GM18502 (cell line): ENCODE measurements around the gene C2orf74.
"Not testable (repeated sequence)": the region's sequence is repeated elsewhere in the genome, so short reads cannot be mapped to it uniquely, and the experiment has no call there.

Source experiments
- ATAC-seq: cut with Tn5 transposase; IDR thresholded peaks from one replicate; pipeline ENCODE4 v1.9.1; 2021; ENCODE audit warnings: mild to moderate bottlenecking; ENCODE audit not compliant: unreplicated experiment, poor library complexity

C2orf74 gene

GRCh38 chr2:61161888-61162287 is at the start of gene C2orf74:
Gene C2orf74 (plus strand): TSS chr2:61162188. CDS start chr2:61162515, 327 bp downstream.
- no peak for ATAC-seq

GRCh38 chr2:61114147-61114546 is 47.8 kb upstream of the C2orf74 start:
- no peak for ATAC-seq

GRCh38 chr2:61116302-61116701 is 45.7 kb upstream of the C2orf74 start:
- ATAC-seq = no peak

- no peak for ATAC-seq
These were observed 44.5 kb upstream of the C2orf74 start for GRCh38 chr2:61117534-61117933.

- ATAC-seq = no peak
These were observed 36.8 kb upstream of the C2orf74 start for GRCh38 chr2:61125123-61125710.

- no peak for ATAC-seq
These were observed 36.2 kb upstream of the C2orf74 start for GRCh38 chr2:61125798-61126197.

GRCh38 chr2:61128122-61128521 is 33.9 kb upstream of the C2orf74 start:
- not testable (repeated sequence) for ATAC-seq

GRCh38 chr2:61134141-61134540 is 27.8 kb upstream of the C2orf74 start:
- no peak for ATAC-seq

GRCh38 chr2:61135510-61135909 is 26.5 kb upstream of the C2orf74 start:
- no peak for ATAC-seq

- ATAC-seq = no peak
These were observed 23.1 kb upstream of the C2orf74 start for GRCh38 chr2:61138859-61139258.

- ATAC-seq = no peak
These were observed 20.8 kb upstream of the C2orf74 start for GRCh38 chr2:61141151-61141550.

- ATAC-seq = peak; percentile 95
These were observed 17.2 kb upstream of the C2orf74 start for GRCh38 chr2:61144697-61145268.

GRCh38 chr2:61145990-61146389 is 16.0 kb upstream of the C2orf74 start:
- no peak for ATAC-seq

- ATAC-seq = not testable (repeated sequence)
These were observed 13.9 kb upstream of the C2orf74 start for GRCh38 chr2:61148091-61148490.

GRCh38 chr2:61149074-61149473 is 12.9 kb upstream of the C2orf74 start:
- no peak for ATAC-seq

- no peak for ATAC-seq
These were observed 10.6 kb upstream of the C2orf74 start for GRCh38 chr2:61151436-61151835.

- no peak for ATAC-seq
These were observed 4.5 kb upstream of the C2orf74 start for GRCh38 chr2:61157371-61158003.

- no peak for ATAC-seq
These were observed 3.5 kb upstream of the C2orf74 start for GRCh38 chr2:61158356-61158955.

- no peak for ATAC-seq
These were observed 733 bp downstream of the C2orf74 start for GRCh38 chr2:61162721-61163120.

- not testable (repeated sequence) for ATAC-seq
These were observed 3.1 kb downstream of the C2orf74 start for GRCh38 chr2:61165082-61165481.

GRCh38 chr2:61165946-61166345 is 4.0 kb downstream of the C2orf74 start:
- no peak for ATAC-seq
